T-cell (primary cell): ENCODE measurements around the gene CYTH1. TPM values are rescaled to one million over a fixed set of nuclear protein-coding genes. Genes with fewer than 3 reads are reported as not detected.
A peak's percentile ranks its signal among the peaks of the same experiment; 100 is the strongest.

Source experiments
- ATAC-seq, 4 experiments: fragments of 200-7000 bp in 3 of 4; fragments of 150-1000 bp in 1 of 4; cut with Tn5 transposase; replicated peaks in 1 of 4; 1 replicate in 3 of 4; 2 replicates in 1 of 4; pipeline ENCODE4 v1.10.0; 2021; ENCODE audit warnings: moderate library complexity in 3 of 4, mild to moderate bottlenecking in 2 of 4, moderate number of reproducible peaks in 1 of 4
- CTCF ChIA-PET, 2 donors: fragments of 300-600 bp; sonication (Branson Sonifier 250); formaldehyde crosslinking; loops; one replicate each; lab custom pipeline; 2022; ENCODE audit warnings: antibody characterized with exemption in 2 of 2; lab: Charles Lee
- POLR2A ChIA-PET, 2 donors: fragments of 300-600 bp; sonication (Branson Sonifier 250); formaldehyde crosslinking; loops; one replicate each; lab custom pipeline; 2022; ENCODE audit warnings: antibody characterized with exemption in 2 of 2; lab: Charles Lee
- DNase-seq, 35 experiments: peaks; one replicate each; pipeline versions ENCODE4 v3.0.0 to v3.0.0-alpha.2; 2013 to 2023
- H3K27ac ChIP-seq: one replicate; pipeline ENCODE4 v1.5.1; 2013; ENCODE audit warnings: low read length
- H3K27me3 ChIP-seq, 2 experiments: replicated peaks in 1 of 2; 1 replicate in 1 of 2; 2 replicates in 1 of 2; pipeline versions ENCODE4 v1.6.1 to v1.7.0; 2013; ENCODE audit warnings: low read length in 1 of 2, mixed read lengths in 1 of 2; ENCODE audit not compliant: control insufficient read depth in 2 of 2, insufficient read depth in 2 of 2; ENCODE audit errors: extremely low read depth in 1 of 2
- H3K36me3 ChIP-seq, 2 donors: 1 replicate in 1 of 2; 2 replicates in 1 of 2; pipeline versions ENCODE4 v1.6.1 to v1.7.0; 2013; ENCODE audit warnings: low read length in 1 of 2; ENCODE audit not compliant: control insufficient read depth in 2 of 2, insufficient read depth in 1 of 2; ENCODE audit errors: extremely low read depth in 1 of 2
- H3K4me1 ChIP-seq, 2 experiments: 1 replicate in 1 of 2; 2 replicates in 1 of 2; pipeline versions ENCODE4 v1.6.1 to v1.7.0; 2013; ENCODE audit warnings: low read length in 2 of 2, mixed read lengths in 1 of 2; ENCODE audit not compliant: insufficient read depth in 2 of 2, control insufficient read depth in 1 of 2; ENCODE audit errors: extremely low read depth in 1 of 2
- H3K4me3 ChIP-seq, 2 donors: 1 replicate in 1 of 2; 2 replicates in 1 of 2; pipeline versions ENCODE4 v1.5.1 to v1.7.0; 2013; ENCODE audit warnings: mild to moderate bottlenecking in 2 of 2, low read length in 1 of 2, moderate library complexity in 1 of 2; ENCODE audit not compliant: control insufficient read depth in 1 of 2; ENCODE audit errors: extremely low read depth in 1 of 2
- H3K9me3 ChIP-seq: 2 replicates; pipeline ENCODE4 v1.7.0; 2013
- H3K27ac Mint-ChIP-seq, 2 donors: one replicate each; pipeline ENCODE4 v1.8.0; 2020 to 2021; ENCODE audit warnings: mild to moderate bottlenecking in 2 of 2, mixed read lengths in 2 of 2
- H3K27me3 Mint-ChIP-seq, 2 donors: one replicate each; pipeline ENCODE4 v1.8.0; 2021 to 2022; ENCODE audit warnings: mixed read lengths in 2 of 2
- H3K36me3 Mint-ChIP-seq: one replicate; pipeline ENCODE4 v1.8.0; 2021; ENCODE audit warnings: mixed read lengths
- H3K4me1 Mint-ChIP-seq, 3 donors: one replicate each; pipeline ENCODE4 v1.8.0; 2020 to 2022; ENCODE audit warnings: mixed read lengths in 3 of 3, mild to moderate bottlenecking in 1 of 3
- H3K4me3 Mint-ChIP-seq, 3 donors: one replicate each; pipeline ENCODE4 v1.8.0; 2020 to 2022; ENCODE audit warnings: mild to moderate bottlenecking in 3 of 3, mixed read lengths in 3 of 3, moderate library complexity in 3 of 3
- H3K9me3 Mint-ChIP-seq, 3 donors: one replicate each; pipeline ENCODE4 v1.8.0; 2020 to 2022; ENCODE audit warnings: mixed read lengths in 3 of 3
- WGBS: methylation state at CpG from one replicate; pipeline ENCODE4 v1.1.5; 2013; ENCODE audit warnings: missing lambda C conversion rate; ENCODE audit not compliant: insufficient coverage; 5-methylcytosine and 5-hydroxymethylcytosine counted together
- total RNA-seq, 35 experiments: library from RNA in 6 of 35; stranded (reverse) in 6 of 35; fragments of 120-200 nt in 1 of 35; gene quantifications; one replicate each; pipeline versions ENCODE4 v1.2.1 to v1.2.4 and lab custom pipeline; 2013 to 2026

CYTH1 gene
- total RNA-seq, 5 donors from 2014 or later (not counting 1 experiment from before 2014, with no cell fraction given): 357 to 509 (median 372) TPM

GRCh38 chr17:78746263-78746948, 35.7 kb downstream of the CYTH1 start:
- peaks cover 3 to 16% of the 10 kb centered on the region in 2 donors for H3K36me3 ChIP-seq
- CTCF ChIA-PET: interaction anchor here in 1 of 2 donors (0.5 to 2.5 kb wide), 7 partner anchors 10 to 71 kb away, joined by 3 to 13 read pairs (median 4); no protein-coding TSS in a partner anchor
- H3K9me3 ChIP-seq: no peaks in the 10 kb centered on the region
- H3K9me3 Mint-ChIP-seq: no peaks in the 10 kb centered on the region
- peaks cover 11% of the 10 kb centered on the region for H3K36me3 Mint-ChIP-seq
- H3K27ac ChIP-seq: peak overlapping the region; percentile 93
- peaks cover 97 to 100% (median 98%) of the 10 kb centered on the region in 3 donors for H3K4me1 Mint-ChIP-seq
- POLR2A ChIA-PET: interaction anchor here in 1 of 2 donors (2.0 kb wide), 1 partner anchor 13 kb away, joined by 6 read pairs; no protein-coding TSS in a partner anchor
- H3K4me1 ChIP-seq: peaks cover 84 to 90% of the 10 kb centered on the region in 2 experiments
- peak overlapping the region; percentile 7 to 83 (median 60) for H3K4me3 Mint-ChIP-seq
- no peaks in the 10 kb centered on the region for H3K27me3 ChIP-seq
- 67% methylated on average over 7 of the region's 12 CpGs for WGBS
- ATAC-seq (no peak), DNase-seq (no peak)
- H3K27me3 Mint-ChIP-seq: no peaks in the 10 kb centered on the region
- peak overlapping the region; percentile 90 to 94 for H3K27ac Mint-ChIP-seq
- H3K4me3 ChIP-seq: no peak overlapping the region

DNA sequence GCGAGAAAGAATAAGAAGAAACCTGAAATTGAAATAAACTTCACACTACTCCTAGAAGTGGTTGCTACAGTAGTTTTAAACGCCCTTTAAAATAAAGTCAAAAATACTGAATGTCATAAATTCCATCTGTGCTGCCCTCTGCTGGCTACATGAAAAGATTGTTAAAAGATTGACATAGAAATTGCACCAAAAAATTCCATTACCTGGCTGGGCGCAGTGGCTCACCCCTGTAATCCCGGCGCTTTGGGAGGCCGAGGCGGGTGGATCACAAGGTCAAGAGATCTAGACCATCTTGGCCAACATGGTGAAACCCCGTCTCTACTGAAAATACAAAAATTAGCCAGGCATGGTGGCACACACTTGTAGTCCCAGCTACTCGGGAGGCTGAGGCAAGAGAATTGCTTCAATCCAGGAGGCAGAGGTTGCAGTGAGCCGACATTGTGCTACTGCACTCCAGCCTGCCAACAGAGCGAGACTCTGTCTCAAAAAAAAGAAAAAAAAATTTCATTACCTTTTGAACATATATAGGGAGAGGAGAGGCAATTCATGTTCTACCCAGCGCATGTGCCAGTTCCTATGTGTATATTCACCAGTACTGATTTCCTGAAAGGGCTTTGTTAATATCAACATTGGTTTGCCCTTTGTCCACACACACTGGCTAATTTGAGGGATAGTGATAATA, 36.5 kb downstream of the CYTH1 start:
- H3K4me3 Mint-ChIP-seq: peak overlapping the region; percentile 53 to 83 (median 60)
- no peaks in the 10 kb centered on the region for H3K9me3 Mint-ChIP-seq
- H3K27ac ChIP-seq: peak overlapping the region; percentile 93
- no peaks in the 10 kb centered on the region for H3K27me3 Mint-ChIP-seq
- H3K27me3 ChIP-seq: no peaks in the 10 kb centered on the region
- peak in 23 of 35 experiments; percentile 26 to 84 (median 48) for DNase-seq
- ATAC-seq: no peak
- H3K9me3 ChIP-seq: no peaks in the 10 kb centered on the region
- H3K4me3 ChIP-seq: peak overlapping the region in 1 of 2 donors; percentile 17
- peak overlapping the region; percentile 90 to 94 for H3K27ac Mint-ChIP-seq
- WGBS: 39% methylated on average over 7 of the region's 12 CpGs
- CTCF ChIA-PET: interaction anchor here in 1 of 2 donors (1.0 to 1.6 kb wide), 2 partner anchors 9 to 14 kb away, joined by 3 to 9 read pairs; no protein-coding TSS in a partner anchor
- peaks cover 11% of the 10 kb centered on the region for H3K36me3 Mint-ChIP-seq
- H3K4me1 ChIP-seq: peaks cover 83 to 89% of the 10 kb centered on the region in 2 experiments
- peaks cover 3 to 20% of the 10 kb centered on the region in 2 donors for H3K36me3 ChIP-seq
- POLR2A ChIA-PET: no interaction called here
- peaks cover 95 to 97% (median 96%) of the 10 kb centered on the region in 3 donors for H3K4me1 Mint-ChIP-seq

- POLR2A ChIA-PET: interaction anchor here (0.6 to 1.1 kb wide), 2 partner anchors 8 to 46 kb away, joined by 3 to 12 read pairs; no protein-coding TSS in a partner anchor
These were observed 39.2 kb downstream of the CYTH1 start for GRCh38 chr17:78742901-78743300.

GRCh38 chr17:78741644-78742284, 40.3 kb downstream of the CYTH1 start:
- ATAC-seq (peak in 1 of 4 experiments; percentile 11), DNase-seq (no peak)
- no peaks in the 10 kb centered on the region for H3K9me3 Mint-ChIP-seq
- peaks cover 96 to 98% (median 97%) of the 10 kb centered on the region in 3 donors for H3K4me1 Mint-ChIP-seq
- POLR2A ChIA-PET: interaction anchor here (0.5 to 1.1 kb wide), 6 partner anchors 13 to 110 kb away, joined by 3 to 11 read pairs (median 4); no protein-coding TSS in a partner anchor
- H3K27me3 Mint-ChIP-seq: no peaks in the 10 kb centered on the region
- WGBS: 68% methylated on average over 2 of the region's 5 CpGs
- CTCF ChIA-PET: interaction anchor here in 1 of 2 donors (0.6 to 2.3 kb wide), 11 partner anchors 8 to 658 kb away, joined by 3 to 8 read pairs (median 4); no protein-coding TSS in a partner anchor
- Histone ChIP-seq H3K27ac (peak overlapping the region; percentile 53), H3K36me3 (peaks cover 3 to 23% of the 10 kb centered on the region in 2 donors), H3K4me1 (peaks cover 86 to 88% of the 10 kb centered on the region in 2 experiments), H3K27me3 (no peaks in the 10 kb centered on the region), H3K9me3 (no peaks in the 10 kb centered on the region), H3K4me3 (peak overlapping the region in 1 of 2 donors; percentile 45)
- peak overlapping the region; percentile 47 to 83 (median 71) for H3K4me3 Mint-ChIP-seq
- H3K27ac Mint-ChIP-seq: peak overlapping the region; percentile 94 to 96
- peaks cover 22% of the 10 kb centered on the region for H3K36me3 Mint-ChIP-seq

More at GRCh38 chr17:78742901-78743300, 39.2 kb downstream of the CYTH1 start:
- Mint-ChIP-seq H3K36me3 (peaks cover 22% of the 10 kb centered on the region), H3K27me3 (no peaks in the 10 kb centered on the region), H3K9me3 (no peaks in the 10 kb centered on the region), H3K27ac (peak overlapping the region; percentile 90 to 94), H3K4me1 (peaks cover 96 to 97% (median 97%) of the 10 kb centered on the region in 3 donors), H3K4me3 (peak overlapping the region in 1 of 3 donors; percentile 83)
- peaks cover 87 to 91% of the 10 kb centered on the region in 2 experiments for H3K4me1 ChIP-seq
- DNase-seq (no peak), ATAC-seq (no peak)
- WGBS: 100% methylated on average over 2 of the region's 5 CpGs
- H3K4me3 ChIP-seq: no peak overlapping the region
- no peaks in the 10 kb centered on the region for H3K9me3 ChIP-seq
- peaks cover 3 to 23% of the 10 kb centered on the region in 2 donors for H3K36me3 ChIP-seq
- H3K27ac ChIP-seq: peak overlapping the region; percentile 93
- CTCF ChIA-PET: interaction anchor here in 1 of 2 donors (0.7 to 2.3 kb wide), 9 partner anchors 9 to 57 kb away, joined by 3 to 8 read pairs (median 4); no protein-coding TSS in a partner anchor
- H3K27me3 ChIP-seq: no peaks in the 10 kb centered on the region

DNA sequence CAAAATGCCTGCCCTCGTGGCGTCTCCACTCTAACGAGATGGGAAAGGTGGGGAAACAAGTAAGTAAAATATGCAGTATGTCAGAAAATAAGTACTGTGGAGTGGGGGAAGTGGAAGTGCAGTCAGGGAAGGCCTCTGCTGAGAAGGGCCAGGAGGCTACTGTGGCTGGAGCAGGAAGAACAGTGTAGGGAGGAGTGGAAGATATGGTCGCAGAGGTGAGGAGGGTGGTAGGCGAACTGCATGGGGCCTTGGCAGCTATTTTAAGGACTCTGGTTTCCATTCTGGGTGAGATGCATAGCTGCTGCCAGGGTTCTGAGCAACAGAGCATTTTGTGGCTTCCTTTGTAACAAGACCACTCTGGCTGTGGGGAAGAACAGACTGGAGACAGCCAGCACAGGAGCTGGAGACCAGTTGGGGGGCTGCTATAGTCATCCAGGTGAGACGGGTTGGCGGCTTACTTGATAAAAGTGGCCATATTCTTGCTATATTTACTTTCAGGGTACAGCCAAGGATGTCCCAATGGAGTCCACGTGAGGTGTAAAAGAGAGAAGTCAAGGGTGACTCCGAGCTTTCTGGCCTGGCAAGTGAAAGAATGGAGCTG, 42.6 kb downstream of the CYTH1 start:
- no peak for DNase-seq
- Mint-ChIP-seq H3K4me1 (peaks cover 91 to 97% (median 95%) of the 10 kb centered on the region in 3 donors), H3K4me3 (peak overlapping the region; percentile 7 to 86 (median 43)), H3K27ac (peak overlapping the region; percentile 90 to 97), H3K36me3 (peaks cover 21% of the 10 kb centered on the region), H3K9me3 (no peaks in the 10 kb centered on the region), H3K27me3 (no peaks in the 10 kb centered on the region)
- Histone ChIP-seq H3K27me3 (no peaks in the 10 kb centered on the region), H3K36me3 (peaks cover 0 to 22% of the 10 kb centered on the region in 2 donors), H3K4me3 (peak overlapping the region in 1 of 2 donors; percentile 19), H3K9me3 (no peaks in the 10 kb centered on the region), H3K27ac (peak overlapping the region; percentile 48), H3K4me1 (peaks cover 74 to 81% of the 10 kb centered on the region in 2 experiments)
- POLR2A ChIA-PET: interaction anchor here (0.6 to 2.0 kb wide), 4 partner anchors 13 to 1160 kb away, joined by 3 to 17 read pairs (median 3); no protein-coding TSS in a partner anchor
- no peak for ATAC-seq
- WGBS: 62% methylated on average over 6 of the region's 9 CpGs
- CTCF ChIA-PET: interaction anchor here (0.6 to 1.1 kb wide), 3 partner anchors 14 to 46 kb away, joined by 3 read pairs; no protein-coding TSS in a partner anchor
